DOHH2 (cell line): Measurements from ENCODE around the gene RBM38.

Experiments
- H3F3A ChIP-seq: fragments of 200-600 bp; sonication (generic), shearing (Covaris generic); 2 replicates; pipeline ENCODE4 v1.6.0; 2016; ENCODE audit warnings: antibody characterized with exemption, mild to moderate bottlenecking; ENCODE audit not compliant: control insufficient read depth, insufficient read depth
- H3K27ac ChIP-seq: fragments of 200-600 bp; sonication (generic); 2 replicates; pipeline ENCODE4 v1.5.1; 2014; ENCODE audit warnings: low read depth, mild to moderate bottlenecking, low read length, moderate library complexity
- H3K27me3 ChIP-seq: fragments of 200-600 bp; sonication (generic); 2 replicates; pipeline ENCODE4 v1.6.1; 2014; ENCODE audit warnings: mild to moderate bottlenecking, low read length, mixed read lengths; ENCODE audit not compliant: control insufficient read depth
- H3K36me3 ChIP-seq: fragments of 200-600 bp; sonication (generic); 2 replicates; pipeline ENCODE4 v1.6.1; 2014; ENCODE audit warnings: mild to moderate bottlenecking, low read length, moderate library complexity, mixed read lengths; ENCODE audit not compliant: control insufficient read depth
- H3K4me1 ChIP-seq: fragments of 200-600 bp; sonication (generic); 2 replicates; pipeline ENCODE4 v1.6.1; 2014; ENCODE audit warnings: mild to moderate bottlenecking, low read length, mixed read lengths; ENCODE audit not compliant: control insufficient read depth
- H3K4me2 ChIP-seq: fragments of 200-600 bp; sonication (generic); 2 replicates; pipeline ENCODE4 v1.6.0; 2014; ENCODE audit warnings: mild to moderate bottlenecking, low read length, moderate library complexity
- H3K4me3 ChIP-seq: fragments of 200-600 bp; sonication (generic); 2 replicates; pipeline ENCODE4 v1.5.1; 2014; ENCODE audit warnings: mild to moderate bottlenecking, low read length, mixed read lengths
- H3K79me2 ChIP-seq: fragments of 200-600 bp; sonication (generic); 2 replicates; pipeline ENCODE4 v1.6.1; 2014; ENCODE audit warnings: mild to moderate bottlenecking, low read length, mixed read lengths; ENCODE audit not compliant: control insufficient read depth
- H3K9me2 ChIP-seq: fragments of 200-600 bp; sonication (generic); replicated peaks from 2 replicates; pipeline ENCODE4 v1.6.1; 2014; ENCODE audit warnings: mild to moderate bottlenecking, low read length, mixed read lengths; ENCODE audit not compliant: control insufficient read depth
- H3K9me3 ChIP-seq: fragments of 200-600 bp; sonication (generic); 2 replicates; pipeline ENCODE4 v1.6.1; 2014; ENCODE audit warnings: antibody characterized with exemption, low read length, mixed read lengths; ENCODE audit not compliant: control insufficient read depth, insufficient read depth
- H4K20me1 ChIP-seq: fragments of 200-600 bp; sonication (generic); 2 replicates; pipeline ENCODE4 v1.6.0; 2014; ENCODE audit warnings: low read depth, mild to moderate bottlenecking, antibody characterized with exemption, low read length, moderate library complexity; ENCODE audit not compliant: control insufficient read depth, insufficient read depth
- EZH2phosphoT487 ChIP-seq: fragments of 200-600 bp; sonication (generic); IDR thresholded peaks from 2 replicates; pipeline ENCODE4 v1.6.1; 2017; ENCODE audit warnings: borderline replicate concordance, mild to moderate bottlenecking, antibody characterized with exemption, low read length, moderate library complexity, mixed read lengths
- TF ChIP-seq, protein P1 (sequence below): fragments of 200-600 bp; sonication (generic); IDR thresholded peaks from one replicate; pipeline ENCODE4 v1.5.1; 2014; ENCODE audit warnings: antibody characterized with exemption, mild to moderate bottlenecking, low read depth, low read length; ENCODE audit not compliant: poor library complexity, severe bottlenecking

RBM38 gene

DNA sequence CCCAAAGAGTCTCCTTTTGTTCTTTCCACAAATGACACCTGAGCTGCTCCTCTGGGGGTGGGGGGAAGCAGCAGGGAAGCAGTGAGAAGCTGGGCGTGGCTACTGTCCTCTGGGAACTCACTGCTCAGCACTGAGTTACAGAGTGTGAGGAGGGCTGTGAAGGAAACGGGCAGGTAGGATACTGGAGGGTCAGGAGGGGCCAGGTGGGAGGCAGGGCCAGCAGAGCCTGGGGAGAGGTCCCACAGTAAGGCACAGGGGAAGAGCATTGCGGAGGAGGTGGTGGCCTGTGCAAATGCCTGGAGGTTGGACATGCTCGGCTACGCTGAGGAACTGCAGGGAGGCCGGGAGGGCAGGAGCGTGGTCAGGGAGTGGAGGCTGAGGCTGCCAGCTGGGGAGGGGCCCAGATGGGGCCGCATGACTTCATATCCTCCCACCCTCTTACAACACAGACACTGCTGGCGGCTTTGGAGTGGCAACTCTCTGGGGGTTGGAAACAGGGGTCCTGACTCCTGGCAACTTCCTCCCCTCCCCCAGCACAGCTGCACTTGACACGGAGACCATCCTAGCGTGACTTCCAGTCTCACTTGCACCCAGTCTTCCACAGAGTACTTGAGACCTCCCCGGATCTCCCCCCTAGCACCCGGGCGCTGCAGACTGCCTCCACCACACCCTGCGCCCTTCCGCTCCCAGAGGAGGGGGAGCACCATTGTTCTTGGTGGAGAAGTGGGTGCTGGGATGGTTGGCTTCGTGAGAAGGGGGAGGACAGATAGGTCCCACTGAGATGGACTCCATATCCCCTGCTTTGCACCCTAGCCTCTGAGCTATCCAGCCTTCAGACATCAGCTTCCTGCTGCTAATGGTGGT is 34.2 kb downstream of the RBM38 start:
- H3K36me3 ChIP-seq: no peaks in the 10 kb centered on the region
- H3K4me1 ChIP-seq: peaks cover 81% of the 10 kb centered on the region
- no peaks in the 10 kb centered on the region for H4K20me1 ChIP-seq
- peak overlapping the region; percentile 67 for H3K4me3 ChIP-seq
- H3K27ac ChIP-seq: peak overlapping the region; percentile 84
- peaks cover 13% of the 10 kb centered on the region for H3F3A ChIP-seq
- no peaks in the 10 kb centered on the region for H3K27me3 ChIP-seq
- no peaks in the 10 kb centered on the region for H3K9me3 ChIP-seq
- no peaks in the 10 kb centered on the region for H3K79me2 ChIP-seq
- TF ChIP-seq, protein P1, sequence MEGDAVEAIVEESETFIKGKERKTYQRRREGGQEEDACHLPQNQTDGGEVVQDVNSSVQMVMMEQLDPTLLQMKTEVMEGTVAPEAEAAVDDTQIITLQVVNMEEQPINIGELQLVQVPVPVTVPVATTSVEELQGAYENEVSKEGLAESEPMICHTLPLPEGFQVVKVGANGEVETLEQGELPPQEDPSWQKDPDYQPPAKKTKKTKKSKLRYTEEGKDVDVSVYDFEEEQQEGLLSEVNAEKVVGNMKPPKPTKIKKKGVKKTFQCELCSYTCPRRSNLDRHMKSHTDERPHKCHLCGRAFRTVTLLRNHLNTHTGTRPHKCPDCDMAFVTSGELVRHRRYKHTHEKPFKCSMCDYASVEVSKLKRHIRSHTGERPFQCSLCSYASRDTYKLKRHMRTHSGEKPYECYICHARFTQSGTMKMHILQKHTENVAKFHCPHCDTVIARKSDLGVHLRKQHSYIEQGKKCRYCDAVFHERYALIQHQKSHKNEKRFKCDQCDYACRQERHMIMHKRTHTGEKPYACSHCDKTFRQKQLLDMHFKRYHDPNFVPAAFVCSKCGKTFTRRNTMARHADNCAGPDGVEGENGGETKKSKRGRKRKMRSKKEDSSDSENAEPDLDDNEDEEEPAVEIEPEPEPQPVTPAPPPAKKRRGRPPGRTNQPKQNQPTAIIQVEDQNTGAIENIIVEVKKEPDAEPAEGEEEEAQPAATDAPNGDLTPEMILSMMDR: no peak
- no peak for TF ChIP-seq EZH2phosphoT487
- peak overlapping the region; percentile 83 for H3K4me2 ChIP-seq
- H3K9me2 ChIP-seq: no peaks in the 10 kb centered on the region

- Histone ChIP-seq H3K9me3 (no peaks in the 10 kb centered on the region), H3K4me3 (peak overlapping the region; percentile 67), H3K9me2 (no peaks in the 10 kb centered on the region), H3K36me3 (no peaks in the 10 kb centered on the region), H3K27me3 (no peaks in the 10 kb centered on the region), H4K20me1 (no peaks in the 10 kb centered on the region), H3K4me1 (peaks cover 82% of the 10 kb centered on the region), H3K79me2 (no peaks in the 10 kb centered on the region), H3K4me2 (peak overlapping the region; percentile 83), H3F3A (peaks cover 13% of the 10 kb centered on the region), H3K27ac (peak overlapping the region; percentile 84)
- TF ChIP-seq, protein P1: peak; percentile 49
- TF ChIP-seq EZH2phosphoT487: no peak
Observed at GRCh38 chr20:57426271-57426689, 35.1 kb downstream of the RBM38 start.

DNA sequence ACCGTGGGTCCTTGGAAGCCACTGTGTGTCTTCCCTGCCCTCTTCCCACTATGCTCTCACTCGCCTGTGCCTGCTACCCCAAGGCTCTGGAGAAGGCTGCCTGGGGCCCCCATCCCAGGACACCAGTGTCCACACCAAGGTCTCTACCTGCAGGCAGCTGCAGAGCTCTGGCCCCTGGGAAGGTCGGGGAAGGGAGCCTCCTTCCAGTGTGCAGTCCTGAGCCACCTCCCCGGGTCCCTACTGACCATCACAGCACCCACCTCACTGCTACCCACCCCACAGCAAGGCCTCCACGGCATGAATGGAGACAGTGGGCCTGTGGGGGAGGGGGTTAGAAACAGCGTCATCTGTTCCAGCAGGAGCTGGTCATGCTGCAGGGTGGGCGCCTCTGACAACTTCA is 35.6 kb downstream of the RBM38 start:
- H3K4me3 ChIP-seq: peak overlapping the region; percentile 67; the same call in 1 of the 2 replicates

More for the DNA sequence above, 35.6 kb downstream of the RBM38 start:
- no peaks in the 10 kb centered on the region for H3K79me2 ChIP-seq
- peaks cover 87% of the 10 kb centered on the region for H3K4me1 ChIP-seq
- no peaks in the 10 kb centered on the region for H4K20me1 ChIP-seq
- no peaks in the 10 kb centered on the region for H3K36me3 ChIP-seq
- H3K27me3 ChIP-seq: no peaks in the 10 kb centered on the region
- no peaks in the 10 kb centered on the region for H3K9me3 ChIP-seq
- peak overlapping the region; percentile 84 for H3K27ac ChIP-seq
- H3K9me2 ChIP-seq: no peaks in the 10 kb centered on the region
- peaks cover 13% of the 10 kb centered on the region for H3F3A ChIP-seq
- TF ChIP-seq, protein P1: no peak
- no peak for TF ChIP-seq EZH2phosphoT487
- H3K4me2 ChIP-seq: peak overlapping the region; percentile 83
